PFSK-1 (cell line): ENCODE results near the gene PARD6A.

Source experiments
- POLR2AphosphoS5 ChIP-seq: IDR thresholded peaks from 2 replicates; pipeline ENCODE4 v1.6.1; 2012; ENCODE audit warnings: low read depth, mild to moderate bottlenecking, control low read depth, low read length, moderate library complexity
- TF ChIP-seq, protein P1 (sequence below), 2 experiments: IDR thresholded peaks; 2 replicates each; pipeline versions ENCODE4 v1.6.1 to v1.8.0; 2011 to 2012; ENCODE audit warnings: low read depth in 2 of 2, low read length in 2 of 2, control low read depth in 1 of 2, inconsistent platforms in 1 of 2, mild to moderate bottlenecking in 1 of 2, moderate library complexity in 1 of 2; ENCODE audit not compliant: insufficient read depth in 1 of 2

GRCh38 chr16:67673712-67674580 lies 13.2 kb downstream of the PARD6A start:
- TF ChIP-seq, protein P1, sequence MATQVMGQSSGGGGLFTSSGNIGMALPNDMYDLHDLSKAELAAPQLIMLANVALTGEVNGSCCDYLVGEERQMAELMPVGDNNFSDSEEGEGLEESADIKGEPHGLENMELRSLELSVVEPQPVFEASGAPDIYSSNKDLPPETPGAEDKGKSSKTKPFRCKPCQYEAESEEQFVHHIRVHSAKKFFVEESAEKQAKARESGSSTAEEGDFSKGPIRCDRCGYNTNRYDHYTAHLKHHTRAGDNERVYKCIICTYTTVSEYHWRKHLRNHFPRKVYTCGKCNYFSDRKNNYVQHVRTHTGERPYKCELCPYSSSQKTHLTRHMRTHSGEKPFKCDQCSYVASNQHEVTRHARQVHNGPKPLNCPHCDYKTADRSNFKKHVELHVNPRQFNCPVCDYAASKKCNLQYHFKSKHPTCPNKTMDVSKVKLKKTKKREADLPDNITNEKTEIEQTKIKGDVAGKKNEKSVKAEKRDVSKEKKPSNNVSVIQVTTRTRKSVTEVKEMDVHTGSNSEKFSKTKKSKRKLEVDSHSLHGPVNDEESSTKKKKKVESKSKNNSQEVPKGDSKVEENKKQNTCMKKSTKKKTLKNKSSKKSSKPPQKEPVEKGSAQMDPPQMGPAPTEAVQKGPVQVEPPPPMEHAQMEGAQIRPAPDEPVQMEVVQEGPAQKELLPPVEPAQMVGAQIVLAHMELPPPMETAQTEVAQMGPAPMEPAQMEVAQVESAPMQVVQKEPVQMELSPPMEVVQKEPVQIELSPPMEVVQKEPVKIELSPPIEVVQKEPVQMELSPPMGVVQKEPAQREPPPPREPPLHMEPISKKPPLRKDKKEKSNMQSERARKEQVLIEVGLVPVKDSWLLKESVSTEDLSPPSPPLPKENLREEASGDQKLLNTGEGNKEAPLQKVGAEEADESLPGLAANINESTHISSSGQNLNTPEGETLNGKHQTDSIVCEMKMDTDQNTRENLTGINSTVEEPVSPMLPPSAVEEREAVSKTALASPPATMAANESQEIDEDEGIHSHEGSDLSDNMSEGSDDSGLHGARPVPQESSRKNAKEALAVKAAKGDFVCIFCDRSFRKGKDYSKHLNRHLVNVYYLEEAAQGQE (IDR thresholded peaks at IDR 0.05; ENCODE audit: insufficient read depth in 1 of 2, low read depth in 2 of 2, low read length in 2 of 2), result no peak
- no peak for TF ChIP-seq POLR2AphosphoS5
